Liver (tissue), 9 donors: Measurements from ENCODE around the gene PCDHB6. TPM values are rescaled to one million over a fixed set of nuclear protein-coding genes. Genes with fewer than 3 reads are reported as not detected.
"Not testable (repeated sequence)": the region's sequence is repeated elsewhere in the genome, so short reads cannot be mapped to it uniquely, and the experiment has no call there.

Experiments used
- DNase-seq: peaks from one replicate; pipeline ENCODE4 v3.0.0-alpha.2; 2017; ENCODE audit warnings: low spot score
- H3K27ac ChIP-seq, 2 donors: one replicate each; pipeline ENCODE4 v1.7.0; 2013; ENCODE audit warnings: inconsistent platforms in 2 of 2, low read length in 2 of 2, control low read depth in 1 of 2, low read depth in 1 of 2, mild to moderate bottlenecking in 1 of 2
- H3K27me3 ChIP-seq, 4 donors: one replicate each; pipeline versions ENCODE4 v1.6.1 to v1.7.0; 2013; ENCODE audit warnings: low read length in 3 of 4, inconsistent platforms in 1 of 4, mild to moderate bottlenecking in 1 of 4, moderate library complexity in 1 of 4; ENCODE audit not compliant: control insufficient read depth in 4 of 4, insufficient read depth in 4 of 4
- H3K36me3 ChIP-seq, 4 donors: one replicate each; pipeline versions ENCODE4 v1.6.1 to v1.7.0; 2013; ENCODE audit warnings: low read length in 3 of 4, mild to moderate bottlenecking in 3 of 4, low read depth in 1 of 4, moderate library complexity in 1 of 4; ENCODE audit not compliant: control insufficient read depth in 4 of 4, insufficient read depth in 3 of 4
- H3K4me1 ChIP-seq, 4 donors: one replicate each; pipeline versions ENCODE4 v1.6.1 to v1.7.0; 2013; ENCODE audit warnings: low read length in 3 of 4, mild to moderate bottlenecking in 3 of 4, moderate library complexity in 1 of 4; ENCODE audit not compliant: control insufficient read depth in 4 of 4, insufficient read depth in 4 of 4
- H3K4me3 ChIP-seq, 3 donors: one replicate each; pipeline versions ENCODE4 v1.6.1 to v1.7.0; 2013; ENCODE audit warnings: low read length in 3 of 3, control low read depth in 1 of 3, low read depth in 1 of 3, mild to moderate bottlenecking in 1 of 3
- H3K9ac ChIP-seq, 2 donors: one replicate each; pipeline ENCODE4 v1.7.0; 2013; ENCODE audit warnings: low read length in 2 of 2, mild to moderate bottlenecking in 2 of 2, moderate library complexity in 2 of 2, control low read depth in 1 of 2, low read depth in 1 of 2
- H3K9me3 ChIP-seq, 4 donors: one replicate each; pipeline versions ENCODE4 v1.6.1 to v1.7.0; 2013; ENCODE audit warnings: low read length in 3 of 4; ENCODE audit not compliant: control insufficient read depth in 4 of 4
- FOXA1 ChIP-seq: IDR thresholded peaks from 2 replicates; pipeline ENCODE4 v1.6.1; 2016; ENCODE audit warnings: antibody characterized with exemption
- TAF1 ChIP-seq: conservative IDR thresholded peaks from 2 replicates; pipeline ENCODE4 v1.6.1; 2016; ENCODE audit warnings: antibody characterized with exemption, mild to moderate bottlenecking
- WGBS: extraction: QIAGEN DNeasy Blood & Tissue Kit; methylation state at CpG from one replicate; pipeline ENCODE4 v1.1.7; 2013; 5-methylcytosine and 5-hydroxymethylcytosine counted together
- polyA plus RNA-seq, 2 donors: library from polyadenylated mRNA; stranded (reverse) in 1 of 2; unstranded in 1 of 2; fragments of 200-250 nt in 1 of 2; fragments of >200 nt in 1 of 2; fragmentation: Nextera tagmentation in 1 of 2; extraction: Ambion mirVana in 1 of 2; gene quantifications; one replicate each; pipeline versions ENCODE4 v1.2.1 to v1.2.3, GENCODE V29; 2013 to 2015
- total RNA-seq, 2 donors: library from RNA; depleted of rRNA; stranded (reverse); fragments of >200 nt; gene quantifications; one replicate each; pipeline ENCODE4 v1.2.3, GENCODE V29; 2014
- TF ChIP-seq, protein P1 (sequence below): IDR thresholded peaks from 2 replicates; pipeline ENCODE4 v1.6.1; 2016; ENCODE audit warnings: antibody characterized with exemption
- TF ChIP-seq, protein P2 (sequence below): IDR thresholded peaks from 2 replicates; pipeline ENCODE4 v1.6.1; 2016; ENCODE audit warnings: antibody characterized with exemption, mild to moderate bottlenecking
- TF ChIP-seq, protein P3 (sequence below): fragments of 150-350 bp; IDR thresholded peaks from 2 replicates; pipeline ENCODE4 v1.5.1; 2017; ENCODE audit warnings: improper control_type of control experiment, low read depth, low read length; ENCODE audit not compliant: missing input control
- donor health status: healthy.
- donor health status: healthy.
- donor health status: healthy.
- donor health status: healthy.
- donor health status: healthy.

The PCDHB6 gene
- total and polyA plus RNA-seq, 4 donors, result 0.04 to 0.06 (median 0.05) TPM; not detected in 1

DNA sequence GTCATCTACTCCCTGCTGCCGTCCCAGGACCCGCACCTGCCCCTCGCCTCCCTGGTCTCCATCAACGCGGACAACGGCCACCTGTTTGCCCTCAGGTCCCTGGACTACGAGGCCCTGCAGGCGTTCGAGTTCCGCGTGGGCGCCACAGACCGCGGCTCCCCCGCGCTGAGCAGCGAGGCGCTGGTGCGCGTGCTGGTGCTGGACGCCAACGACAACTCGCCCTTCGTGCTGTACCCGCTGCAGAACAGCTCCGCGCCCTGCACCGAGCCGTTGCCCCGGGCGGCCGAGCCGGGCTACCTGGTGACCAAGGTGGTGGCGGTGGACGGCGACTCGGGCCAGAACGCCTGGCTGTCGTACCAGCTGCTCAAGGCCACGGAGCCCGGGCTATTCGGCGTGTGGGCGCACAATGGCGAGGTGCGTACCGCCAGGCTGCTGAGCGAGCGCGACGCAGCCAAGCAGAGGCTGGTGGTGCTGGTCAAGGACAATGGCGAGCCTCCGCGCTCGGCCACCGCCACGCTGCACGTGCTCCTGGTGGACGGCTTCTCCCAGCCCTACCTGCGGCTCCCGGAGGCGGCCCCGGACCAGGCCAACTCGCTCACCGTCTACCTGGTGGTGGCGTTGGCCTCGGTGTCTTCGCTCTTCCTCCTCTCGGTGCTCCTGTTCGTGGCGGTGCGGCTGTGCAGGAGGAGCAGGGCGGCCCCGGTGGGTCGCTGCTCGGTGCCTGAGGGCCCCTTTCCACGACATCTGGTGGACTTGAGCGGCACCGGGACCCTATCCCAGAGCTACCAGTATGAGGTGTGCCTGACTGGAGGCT, 24.6 kb downstream of the PCDHB6 start:
- H3K36me3 ChIP-seq, H3K27ac ChIP-seq, DNase-seq, H3K9ac ChIP-seq, H3K4me3 ChIP-seq, H3K4me1 ChIP-seq: not testable (repeated sequence)
- H3K9me3 ChIP-seq, result peaks cover 20 to 52% (median 27%) of the 10 kb centered on the region in 4 donors
- peaks cover 0 to 12% (median 3%) of the 10 kb centered on the region in 4 donors for H3K27me3 ChIP-seq
- 36% methylated on average over 79 of the region's 79 CpGs for WGBS

DNA sequence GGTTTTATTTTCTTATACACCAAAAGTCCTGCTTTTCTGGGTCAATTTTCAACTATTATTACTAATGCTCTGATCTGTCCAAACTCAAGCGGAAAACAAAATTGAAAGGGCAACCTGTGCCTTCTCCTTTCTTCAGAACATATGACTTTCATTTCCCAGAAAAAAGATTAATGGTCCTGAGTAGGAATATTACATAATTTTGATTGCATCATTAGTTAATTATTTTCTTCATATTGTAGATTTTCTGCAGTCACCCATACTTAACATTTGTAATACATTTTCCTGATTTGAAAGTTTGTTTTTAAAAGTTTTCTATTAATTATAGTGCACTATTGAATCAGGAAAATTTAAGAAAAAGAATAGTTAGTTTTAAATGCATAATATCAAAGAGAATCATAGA, 26.1 kb downstream of the PCDHB6 start:
- Histone ChIP-seq H3K4me1 (no peaks in the 10 kb centered on the region), H3K9ac (no peak overlapping the region), H3K4me3 (no peak overlapping the region), H3K27me3 (peaks cover 0 to 15% (median 3%) of the 10 kb centered on the region in 4 donors), H3K9me3 (peaks cover 20 to 49% (median 32%) of the 10 kb centered on the region in 4 donors), H3K27ac (no peak overlapping the region), H3K36me3 (no peaks in the 10 kb centered on the region)
- DNase-seq, result no peak
- TF ChIP-seq FOXA1, result no peak
- no peak for TF ChIP-seq TAF1
- TF ChIP-seq, protein P1, sequence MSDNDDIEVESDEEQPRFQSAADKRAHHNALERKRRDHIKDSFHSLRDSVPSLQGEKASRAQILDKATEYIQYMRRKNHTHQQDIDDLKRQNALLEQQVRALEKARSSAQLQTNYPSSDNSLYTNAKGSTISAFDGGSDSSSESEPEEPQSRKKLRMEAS, result no peak
- TF ChIP-seq, protein P2, sequence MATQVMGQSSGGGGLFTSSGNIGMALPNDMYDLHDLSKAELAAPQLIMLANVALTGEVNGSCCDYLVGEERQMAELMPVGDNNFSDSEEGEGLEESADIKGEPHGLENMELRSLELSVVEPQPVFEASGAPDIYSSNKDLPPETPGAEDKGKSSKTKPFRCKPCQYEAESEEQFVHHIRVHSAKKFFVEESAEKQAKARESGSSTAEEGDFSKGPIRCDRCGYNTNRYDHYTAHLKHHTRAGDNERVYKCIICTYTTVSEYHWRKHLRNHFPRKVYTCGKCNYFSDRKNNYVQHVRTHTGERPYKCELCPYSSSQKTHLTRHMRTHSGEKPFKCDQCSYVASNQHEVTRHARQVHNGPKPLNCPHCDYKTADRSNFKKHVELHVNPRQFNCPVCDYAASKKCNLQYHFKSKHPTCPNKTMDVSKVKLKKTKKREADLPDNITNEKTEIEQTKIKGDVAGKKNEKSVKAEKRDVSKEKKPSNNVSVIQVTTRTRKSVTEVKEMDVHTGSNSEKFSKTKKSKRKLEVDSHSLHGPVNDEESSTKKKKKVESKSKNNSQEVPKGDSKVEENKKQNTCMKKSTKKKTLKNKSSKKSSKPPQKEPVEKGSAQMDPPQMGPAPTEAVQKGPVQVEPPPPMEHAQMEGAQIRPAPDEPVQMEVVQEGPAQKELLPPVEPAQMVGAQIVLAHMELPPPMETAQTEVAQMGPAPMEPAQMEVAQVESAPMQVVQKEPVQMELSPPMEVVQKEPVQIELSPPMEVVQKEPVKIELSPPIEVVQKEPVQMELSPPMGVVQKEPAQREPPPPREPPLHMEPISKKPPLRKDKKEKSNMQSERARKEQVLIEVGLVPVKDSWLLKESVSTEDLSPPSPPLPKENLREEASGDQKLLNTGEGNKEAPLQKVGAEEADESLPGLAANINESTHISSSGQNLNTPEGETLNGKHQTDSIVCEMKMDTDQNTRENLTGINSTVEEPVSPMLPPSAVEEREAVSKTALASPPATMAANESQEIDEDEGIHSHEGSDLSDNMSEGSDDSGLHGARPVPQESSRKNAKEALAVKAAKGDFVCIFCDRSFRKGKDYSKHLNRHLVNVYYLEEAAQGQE, result no peak
- TF ChIP-seq, protein P3, sequence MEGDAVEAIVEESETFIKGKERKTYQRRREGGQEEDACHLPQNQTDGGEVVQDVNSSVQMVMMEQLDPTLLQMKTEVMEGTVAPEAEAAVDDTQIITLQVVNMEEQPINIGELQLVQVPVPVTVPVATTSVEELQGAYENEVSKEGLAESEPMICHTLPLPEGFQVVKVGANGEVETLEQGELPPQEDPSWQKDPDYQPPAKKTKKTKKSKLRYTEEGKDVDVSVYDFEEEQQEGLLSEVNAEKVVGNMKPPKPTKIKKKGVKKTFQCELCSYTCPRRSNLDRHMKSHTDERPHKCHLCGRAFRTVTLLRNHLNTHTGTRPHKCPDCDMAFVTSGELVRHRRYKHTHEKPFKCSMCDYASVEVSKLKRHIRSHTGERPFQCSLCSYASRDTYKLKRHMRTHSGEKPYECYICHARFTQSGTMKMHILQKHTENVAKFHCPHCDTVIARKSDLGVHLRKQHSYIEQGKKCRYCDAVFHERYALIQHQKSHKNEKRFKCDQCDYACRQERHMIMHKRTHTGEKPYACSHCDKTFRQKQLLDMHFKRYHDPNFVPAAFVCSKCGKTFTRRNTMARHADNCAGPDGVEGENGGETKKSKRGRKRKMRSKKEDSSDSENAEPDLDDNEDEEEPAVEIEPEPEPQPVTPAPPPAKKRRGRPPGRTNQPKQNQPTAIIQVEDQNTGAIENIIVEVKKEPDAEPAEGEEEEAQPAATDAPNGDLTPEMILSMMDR, result no peak
- 49% methylated on average over 1 of the region's 1 CpG for WGBS

DNA sequence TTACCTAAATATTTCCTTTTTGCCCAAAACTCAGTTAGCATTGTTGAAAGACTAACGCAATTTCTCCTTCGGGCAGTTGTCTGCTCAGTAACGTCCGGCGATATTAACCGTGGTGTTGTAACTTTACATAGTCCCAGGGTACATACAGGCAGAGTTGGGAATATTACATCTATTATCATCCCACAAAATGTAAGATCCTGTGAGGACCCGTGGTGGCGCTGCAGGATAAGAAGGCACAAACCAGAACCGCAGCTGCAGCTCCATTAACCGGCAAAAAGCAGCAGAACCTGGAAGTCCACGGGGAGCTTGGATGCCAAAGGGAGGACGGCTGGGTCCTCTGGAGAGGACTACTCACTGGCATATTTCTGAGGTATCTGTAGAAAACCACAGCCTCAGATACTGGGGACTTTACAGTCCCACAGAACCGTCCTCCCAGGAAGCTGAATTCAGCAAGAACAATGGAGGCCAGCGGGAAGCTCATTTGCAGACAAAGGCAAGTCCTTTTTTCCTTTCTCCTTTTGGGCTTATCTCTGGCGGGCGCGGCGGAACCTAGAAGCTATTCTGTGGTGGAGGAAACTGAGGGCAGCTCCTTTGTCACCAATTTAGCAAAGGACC, 27.8 kb downstream of the PCDHB6 start, which contains the start of gene PCDHB8:
Gene PCDHB8, plus strand, starts transcription at position 214 of the 615 bp plus-strand sequence. Its CDS starts 245 bp downstream, at position 459.
- not testable (repeated sequence) for H3K36me3 ChIP-seq, H3K4me1 ChIP-seq, H3K4me3 ChIP-seq, H3K9ac ChIP-seq, H3K27ac ChIP-seq, DNase-seq
- 25% methylated on average over 15 of the region's 18 CpGs for WGBS
- Histone ChIP-seq H3K27me3 (peaks cover 0 to 16% (median 4%) of the 10 kb centered on the region in 4 donors), H3K9me3 (peaks cover 23 to 48% (median 34%) of the 10 kb centered on the region in 4 donors)

DNA sequence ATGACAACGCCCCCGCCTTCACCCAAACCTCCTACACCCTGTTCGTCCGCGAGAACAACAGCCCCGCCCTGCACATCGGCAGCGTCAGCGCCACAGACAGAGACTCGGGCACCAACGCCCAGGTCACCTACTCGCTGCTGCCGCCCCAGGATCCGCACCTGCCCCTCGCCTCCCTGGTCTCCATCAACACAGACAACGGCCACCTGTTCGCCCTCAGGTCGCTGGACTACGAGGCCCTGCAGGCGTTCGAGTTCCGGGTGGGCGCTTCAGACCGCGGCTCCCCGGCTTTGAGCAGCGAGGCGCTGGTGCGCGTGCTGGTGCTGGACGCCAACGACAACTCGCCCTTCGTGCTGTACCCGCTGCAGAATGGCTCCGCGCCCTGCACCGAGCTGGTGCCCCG, 29.5 kb downstream of the PCDHB6 start:
- H3K4me1 ChIP-seq, H3K4me3 ChIP-seq, H3K27ac ChIP-seq, DNase-seq, H3K9ac ChIP-seq, H3K36me3 ChIP-seq: not testable (repeated sequence)
- Histone ChIP-seq H3K27me3 (peaks cover 0 to 19% (median 4%) of the 10 kb centered on the region in 4 donors), H3K9me3 (peaks cover 17 to 52% (median 30%) of the 10 kb centered on the region in 4 donors)
- 32% methylated on average over 35 of the region's 39 CpGs for WGBS

DNA sequence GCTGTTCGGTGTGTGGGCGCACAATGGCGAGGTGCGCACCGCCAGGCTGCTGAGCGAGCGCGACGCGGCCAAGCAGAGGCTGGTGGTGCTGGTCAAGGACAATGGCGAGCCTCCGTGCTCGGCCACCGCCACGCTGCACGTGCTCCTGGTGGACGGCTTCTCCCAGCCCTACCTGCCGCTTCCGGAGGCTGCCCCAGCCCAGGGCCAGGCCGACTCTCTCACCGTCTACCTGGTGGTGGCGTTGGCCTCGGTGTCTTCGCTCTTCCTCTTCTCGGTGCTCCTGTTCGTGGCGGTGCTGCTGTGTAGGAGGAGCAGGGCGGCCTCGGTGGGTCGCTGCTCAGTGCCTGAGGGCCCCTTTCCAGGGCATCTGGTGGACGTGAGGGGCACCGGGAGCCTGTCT, 30.0 kb downstream of the PCDHB6 start:
- WGBS, result 33% methylated on average over 32 of the region's 32 CpGs
- not testable (repeated sequence) for H3K9ac ChIP-seq, H3K4me3 ChIP-seq, H3K4me1 ChIP-seq, H3K36me3 ChIP-seq, DNase-seq, H3K27ac ChIP-seq
- peaks cover 20 to 53% (median 27%) of the 10 kb centered on the region in 4 donors for H3K9me3 ChIP-seq
- peaks cover 0 to 16% (median 4%) of the 10 kb centered on the region in 4 donors for H3K27me3 ChIP-seq
